Measurements from ENCODE around the gene KCTD13.
"Not testable (repeated sequence)": the region's sequence is repeated elsewhere in the genome, so short reads cannot be mapped to it uniquely, and the experiment has no call there.

Gene KCTD13

DNA sequence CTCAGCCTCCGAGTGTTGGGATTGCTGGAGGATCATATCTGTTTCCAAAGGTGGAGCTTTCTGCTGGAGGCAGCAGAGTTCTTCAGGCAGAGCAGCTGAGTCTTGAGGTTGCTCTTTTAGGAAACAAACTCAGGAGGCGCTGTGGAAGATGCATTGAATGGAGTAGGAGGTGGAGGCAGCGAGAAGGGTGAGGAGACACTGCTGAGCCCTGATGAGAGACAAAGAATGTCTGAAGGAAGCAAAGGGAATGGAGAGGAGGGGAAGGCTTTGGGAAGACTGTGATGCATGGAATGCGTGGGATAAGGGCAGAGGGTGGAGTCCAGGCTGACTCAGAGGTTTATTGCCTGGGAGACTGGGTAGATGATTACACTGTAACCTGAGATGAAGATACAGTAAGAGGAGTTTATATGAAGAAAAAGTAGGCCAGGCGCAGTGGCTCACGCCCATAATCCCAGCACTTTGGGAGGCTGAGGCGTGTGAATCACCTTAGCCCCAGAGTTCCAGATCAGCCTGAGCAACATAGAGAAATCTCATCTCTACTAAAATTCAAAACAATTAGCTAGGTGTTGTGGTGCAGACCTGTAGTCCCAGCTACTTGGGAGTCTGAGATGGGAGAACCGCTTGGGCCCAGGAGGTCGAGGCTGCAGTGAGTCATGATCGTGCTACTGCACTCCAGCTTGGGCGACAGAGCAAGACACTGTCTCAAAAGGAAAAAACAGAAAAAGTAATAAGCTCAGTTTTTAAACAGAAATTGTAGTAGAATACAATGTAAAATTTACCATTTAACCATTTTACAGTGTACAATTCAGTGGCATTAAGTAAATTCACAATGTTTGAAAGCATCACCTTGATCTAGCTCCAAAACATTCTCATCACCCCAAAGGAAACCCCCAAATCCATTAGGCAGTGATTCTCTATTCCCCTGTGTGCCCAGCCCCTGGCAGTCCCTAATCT lies 18.1 kb upstream of the KCTD13 start:
- DNase-seq = no peak

DNA sequence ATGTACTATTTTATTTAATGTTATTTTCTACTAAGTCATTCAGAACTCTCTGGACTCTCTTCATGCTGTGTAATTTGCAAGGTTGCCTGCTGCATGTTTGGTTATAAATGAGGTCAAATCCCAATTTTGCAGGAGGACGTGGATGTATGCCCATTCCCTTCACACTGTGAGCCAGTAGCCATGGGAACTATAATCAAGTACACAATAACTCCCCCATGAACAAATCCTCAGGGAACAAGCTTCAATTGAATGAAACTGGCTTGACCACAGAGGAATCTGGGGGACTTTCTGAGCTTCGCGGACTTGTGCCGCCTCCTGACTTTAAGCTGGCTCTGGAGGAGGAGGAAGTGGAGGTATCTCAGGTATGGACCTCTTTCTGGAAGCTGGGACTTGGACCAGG lies 14.6 kb upstream of the KCTD13 start:
- DNase-seq = no peak

DNA sequence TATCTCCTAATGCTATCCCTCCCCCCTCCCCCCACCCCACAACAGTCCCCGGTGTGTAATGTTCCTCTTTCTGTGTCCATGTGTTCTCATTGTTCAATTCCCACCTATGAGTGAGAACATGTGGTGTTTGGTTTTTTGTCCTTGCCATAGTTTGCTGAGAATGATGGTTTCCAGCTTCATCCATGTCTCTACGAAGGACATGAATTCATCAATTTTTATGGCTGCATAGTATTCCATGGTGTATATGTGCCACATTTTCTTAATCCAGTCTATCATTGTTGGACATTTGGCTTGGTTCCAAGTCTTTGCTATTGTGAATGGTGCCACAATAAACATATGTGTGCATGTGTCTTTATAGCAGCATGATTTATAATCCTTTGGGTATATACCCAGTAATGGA lies 5.7 kb upstream of the KCTD13 start:
- DNase-seq = not testable (repeated sequence)

- no peak for DNase-seq
These were observed 1.3 kb upstream of the KCTD13 start for GRCh38 chr16:29927070-29927905.

- no peak for DNase-seq
These were observed 656 bp upstream of the KCTD13 start for GRCh38 chr16:29926711-29927052.

- no peak for DNase-seq
These were observed 795 bp downstream of the KCTD13 start for GRCh38 chr16:29925105-29925756.

DNA sequence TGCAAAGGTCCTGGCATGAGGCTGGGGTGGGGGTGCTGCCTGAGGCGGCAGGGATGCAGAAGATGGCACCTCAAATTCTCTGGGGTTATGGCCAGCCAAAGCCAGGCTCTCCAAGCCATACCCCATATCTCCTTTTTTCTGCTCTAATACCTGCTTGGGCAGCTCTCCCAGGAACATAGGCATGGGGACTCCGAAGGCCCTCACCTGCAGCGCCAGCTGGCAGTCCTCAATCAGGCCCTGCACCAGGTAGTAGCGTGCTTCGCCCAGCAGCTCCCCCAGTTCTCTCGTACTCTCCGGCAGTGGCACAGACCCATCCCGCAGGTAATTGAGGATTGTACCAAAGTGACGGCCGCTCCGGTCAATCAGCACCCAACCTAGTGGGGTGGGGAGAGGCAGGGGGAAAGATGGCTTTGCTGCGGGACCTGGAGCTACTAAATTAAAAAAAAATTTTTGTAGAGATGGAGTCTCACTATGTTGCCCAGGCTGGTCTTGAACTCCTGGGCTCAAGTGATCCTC lies 3.0 kb downstream of the KCTD13 start:
- no peak for DNase-seq

GRCh38 chr16:29922326-29922725 lies 3.7 kb downstream of the KCTD13 start:
- no peak for DNase-seq

DNA sequence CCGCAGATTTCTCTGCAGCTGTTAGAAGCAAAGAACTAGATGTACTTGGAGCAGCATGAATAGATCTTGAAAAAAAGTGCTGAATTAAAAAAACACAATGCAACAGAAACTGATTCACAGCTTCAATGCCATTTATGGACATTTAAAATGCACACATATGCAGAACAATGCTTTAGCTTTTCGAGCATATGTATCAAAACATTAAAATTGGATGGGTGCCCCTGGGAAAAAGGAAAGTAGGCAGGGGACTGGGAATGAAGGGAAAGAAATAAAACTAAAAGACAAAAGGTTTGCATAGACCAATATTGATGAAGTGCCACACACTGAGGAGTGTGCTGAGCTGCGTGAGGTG lies 5.0 kb downstream of the KCTD13 start:
- DNase-seq = no peak

- DNase-seq = no peak
These were observed 5.6 kb downstream of the KCTD13 start for GRCh38 chr16:29920288-29921033.

DNA sequence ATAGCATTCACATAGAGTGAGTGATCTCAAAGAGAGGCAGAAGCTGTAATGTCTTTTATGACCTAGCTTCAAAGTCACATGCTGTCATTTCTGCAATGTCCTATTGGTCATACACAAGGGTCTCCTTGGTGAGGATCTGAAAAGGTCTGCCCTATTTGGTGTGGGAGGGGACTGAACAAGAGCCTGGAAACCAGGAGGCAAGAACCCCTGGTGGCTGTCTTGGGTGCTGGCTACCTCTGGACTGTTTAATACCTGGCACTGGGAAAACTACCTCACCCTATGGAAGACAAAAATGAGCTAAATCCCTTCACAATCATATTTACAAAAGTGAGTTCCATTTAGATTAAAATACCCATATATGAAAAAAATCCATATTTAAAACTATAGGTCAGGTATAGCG lies 9.0 kb downstream of the KCTD13 start:
- no peak for DNase-seq

DNA sequence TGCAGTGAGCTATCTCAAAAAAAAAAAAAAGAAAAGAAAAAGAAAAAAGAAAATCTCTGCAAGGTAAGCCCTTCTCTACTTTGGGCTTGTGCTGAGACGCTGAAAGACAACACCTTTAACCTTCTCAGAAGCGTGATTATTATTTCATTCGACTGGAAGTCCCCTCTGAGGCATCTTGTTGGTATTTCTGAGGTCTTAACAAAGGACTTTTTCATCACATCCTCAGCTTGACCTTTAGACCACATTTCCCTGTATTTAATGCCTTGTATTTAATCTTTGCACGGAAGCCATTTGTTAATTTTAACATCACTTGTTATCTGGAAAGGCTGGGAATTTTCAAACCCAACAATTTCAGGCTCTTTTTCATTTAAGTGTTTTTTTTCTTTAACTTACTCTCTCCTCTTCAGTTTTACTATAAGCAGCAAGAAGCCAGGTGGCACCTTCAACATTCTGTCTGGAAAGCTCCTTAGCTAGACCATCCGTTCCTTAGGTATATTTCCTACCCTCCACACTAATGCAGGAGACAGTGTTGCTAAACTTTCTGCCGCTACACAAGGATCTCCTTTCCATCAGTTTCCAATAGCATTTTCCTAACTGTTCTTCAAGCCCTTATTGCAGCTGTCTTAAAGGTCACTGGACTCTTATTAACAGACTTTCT lies 10.3 kb downstream of the KCTD13 start:
- no peak for DNase-seq

- no peak for DNase-seq
These were observed 12.5 kb downstream of the KCTD13 start for GRCh38 chr16:29913514-29913913.

DNA sequence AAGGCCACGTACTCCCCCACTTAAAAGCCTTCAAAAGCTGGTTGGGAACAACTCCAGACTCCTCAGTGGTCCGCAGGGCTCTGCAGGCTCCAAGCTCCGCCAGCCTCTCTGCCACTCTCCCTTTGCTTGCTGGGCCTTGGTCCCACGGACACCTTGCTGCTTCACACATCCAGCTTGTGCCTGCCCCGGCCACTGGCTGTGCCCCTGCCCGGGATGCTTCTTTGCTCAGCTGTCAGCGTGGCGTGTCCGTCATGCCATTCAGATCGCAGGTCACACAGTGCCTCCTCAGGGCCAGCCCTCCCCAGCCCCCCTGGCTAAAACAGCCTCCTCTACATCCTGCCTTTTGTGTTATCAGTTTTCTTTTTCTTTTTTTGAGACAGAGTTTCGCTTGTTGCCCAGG lies 13.9 kb downstream of the KCTD13 start:
- DNase-seq = no peak

GRCh38 chr16:29911676-29912010 lies 14.4 kb downstream of the KCTD13 start:
- DNase-seq = no peak

GRCh38 chr16:29910819-29911675 lies 15.0 kb downstream of the KCTD13 start:
- no peak for DNase-seq

DNA sequence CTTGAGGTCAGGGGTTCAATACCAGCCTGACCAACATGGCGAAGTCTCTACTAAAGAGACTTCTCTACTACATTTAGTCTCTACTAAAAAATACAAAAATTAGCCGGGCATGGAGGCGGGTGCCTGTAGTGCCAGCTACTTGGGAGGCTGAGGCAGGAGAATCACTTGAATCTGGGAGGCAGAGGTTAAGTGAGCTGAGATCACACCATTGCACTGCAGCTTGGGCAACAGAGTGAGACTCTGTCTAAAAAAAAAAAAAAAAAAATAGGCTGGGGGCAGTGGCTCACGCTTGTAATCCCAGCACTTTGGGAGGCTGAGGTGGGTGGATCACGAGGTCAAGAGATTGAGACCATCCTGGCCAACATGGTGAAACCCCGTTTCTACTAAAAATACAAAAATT lies 16.2 kb downstream of the KCTD13 start:
- DNase-seq = not testable (repeated sequence)

DNA sequence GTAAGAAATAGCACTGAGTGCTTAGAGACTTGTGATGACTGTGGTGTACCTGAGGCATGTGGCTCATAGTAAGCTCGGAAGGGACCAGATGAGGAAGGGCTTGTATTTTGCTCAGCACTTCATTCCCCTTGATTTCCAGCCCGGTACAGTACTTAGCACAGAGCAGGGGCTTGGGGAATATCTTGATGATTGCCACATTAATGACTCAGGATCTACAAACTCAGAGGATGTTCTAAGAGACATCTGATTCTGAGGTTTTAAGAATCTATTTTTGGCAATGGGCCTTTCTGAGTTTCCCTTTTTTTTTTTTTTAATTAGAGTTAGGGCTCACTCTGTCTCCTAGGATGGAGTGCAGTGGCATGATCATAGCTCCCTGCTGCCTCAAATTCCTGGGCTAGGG lies 16.6 kb downstream of the KCTD13 start:
- no peak for DNase-seq

GRCh38 chr16:29908719-29909220 lies 17.3 kb downstream of the KCTD13 start:
- no peak for DNase-seq

GRCh38 chr16:29907973-29908372 lies 18.1 kb downstream of the KCTD13 start:
- DNase-seq = no peak
